Stomach (tissue), 4 donors: ENCODE data around the gene ACAD8.

ENCODE experiments used
- CTCF ChIP-seq, 7 experiments: fragments of 450-650 bp in 4 of 7; fragments of 200-600 bp in 3 of 7; sonication (generic) in 3 of 7; IDR thresholded peaks; one replicate each; pipeline ENCODE4 v1.5.1; 2016 to 2019; ENCODE audit warnings: antibody characterized with exemption in 7 of 7, control low read depth in 2 of 7, mild to moderate bottlenecking in 1 of 7
- POLR2A ChIP-seq, 4 donors: fragments of 450-650 bp; IDR thresholded peaks; one replicate each; pipeline ENCODE4 v1.6.1; 2016; ENCODE audit warnings: antibody characterized with exemption in 4 of 4, control low read depth in 2 of 4, mild to moderate bottlenecking in 1 of 4, moderate library complexity in 1 of 4

- TF ChIP-seq POLR2A (IDR thresholded peaks at IDR 0.05) (no peak), CTCF (IDR thresholded peaks at IDR 0.05) (no peak)
These were observed 21.8 kb downstream of the ACAD8 start for GRCh38 chr11:134275188-134275533.
